Mesendoderm (in vitro differentiated cells): Measurements from ENCODE around the gene NMRAL1.
A peak's percentile ranks its signal among the peaks of the same experiment; 100 is the strongest.

ENCODE experiments used
- DNase-seq: peaks from one replicate; pipeline ENCODE4 v3.0.0; 2013
- H2AK5ac ChIP-seq: 2 replicates; pipeline ENCODE4 v1.6.1; 2013; ENCODE audit warnings: low read length, inconsistent platforms
- H2BK120ac ChIP-seq: 2 replicates; pipeline ENCODE4 v1.6.1; 2013; ENCODE audit warnings: low read depth, mild to moderate bottlenecking, low read length, moderate library complexity, mixed read lengths
- H2BK15ac ChIP-seq: replicated peaks from 2 replicates; pipeline ENCODE4 v1.6.1; 2013; ENCODE audit warnings: low read depth, mild to moderate bottlenecking, moderate library complexity
- H2BK5ac ChIP-seq: 2 replicates; pipeline ENCODE4 v1.6.1; 2013; ENCODE audit warnings: low read length, inconsistent platforms
- H3K18ac ChIP-seq: 2 replicates; pipeline ENCODE4 v1.6.1; 2013; ENCODE audit warnings: mild to moderate bottlenecking, low read length, mixed read lengths
- H3K23ac ChIP-seq: one replicate; pipeline ENCODE4 v1.6.1; 2013; ENCODE audit warnings: low read length
- H3K27ac ChIP-seq: 2 replicates; pipeline ENCODE4 v1.5.1; 2013; ENCODE audit warnings: low read depth, mild to moderate bottlenecking, inconsistent platforms, low read length, moderate library complexity
- H3K27me3 ChIP-seq: 2 replicates; pipeline ENCODE4 v1.6.1; 2013; ENCODE audit warnings: low read length, control low read depth, mild to moderate bottlenecking, inconsistent platforms; ENCODE audit not compliant: insufficient read depth, poor library complexity
- H3K36me3 ChIP-seq: 2 replicates; pipeline ENCODE4 v1.6.1; 2013; ENCODE audit warnings: low read length, inconsistent platforms; ENCODE audit not compliant: control insufficient read depth, insufficient read depth
- H3K4ac ChIP-seq: one replicate; pipeline ENCODE4 v1.6.1; 2013; ENCODE audit warnings: low read depth, mild to moderate bottlenecking, low read length, moderate library complexity
- H3K4me1 ChIP-seq: 2 replicates; pipeline ENCODE4 v1.6.1; 2013; ENCODE audit warnings: low read depth, low read length, inconsistent platforms; ENCODE audit not compliant: control insufficient read depth
- H3K4me2 ChIP-seq: 2 replicates; pipeline ENCODE4 v1.6.1; 2013; ENCODE audit warnings: low read length
- H3K4me3 ChIP-seq: 2 replicates; pipeline ENCODE4 v1.5.1; 2013; ENCODE audit warnings: mild to moderate bottlenecking, low read length
- H3K56ac ChIP-seq: one replicate; pipeline ENCODE4 v1.6.1; 2013; ENCODE audit warnings: low read length
- H3K79me1 ChIP-seq: 2 replicates; pipeline ENCODE4 v1.6.1; 2013; ENCODE audit warnings: low read length, inconsistent platforms
- H3K79me2 ChIP-seq: 2 replicates; pipeline ENCODE4 v1.6.1; 2013; ENCODE audit warnings: mild to moderate bottlenecking, low read length; ENCODE audit not compliant: control insufficient read depth, insufficient read depth
- H3K9ac ChIP-seq: 2 replicates; pipeline ENCODE4 v1.6.1; 2013; ENCODE audit warnings: low read length, inconsistent platforms
- H4K5ac ChIP-seq: one replicate; pipeline ENCODE4 v1.6.1; 2013; ENCODE audit warnings: low read length
- H4K8ac ChIP-seq: one replicate; pipeline ENCODE4 v1.6.1; 2013; ENCODE audit warnings: low read depth, mild to moderate bottlenecking, control low read depth, low read length, moderate library complexity
- WGBS: extraction: QIAGEN DNeasy Blood & Tissue Kit; methylation state at CpG from one replicate; pipeline ENCODE4 v1.1.7; 2013; ENCODE audit warnings: low lambda C conversion rate, missing lambda C conversion rate; ENCODE audit not compliant: insufficient coverage; ENCODE audit errors: extremely low coverage; 5-methylcytosine and 5-hydroxymethylcytosine counted together

Gene NMRAL1

GRCh38 chr16:4494746-4495490, 20.5 kb upstream of the NMRAL1 start:
- Histone ChIP-seq H3K4me3 (no peak overlapping the region), H2BK15ac (no peak overlapping the region), H3K4me2 (no peak overlapping the region), H2AK5ac (no peak overlapping the region), H2BK120ac (no peak overlapping the region), H3K23ac (no peak overlapping the region), H3K27ac (no peak overlapping the region), H4K8ac (no peak overlapping the region), H3K79me1 (peaks cover 11% of the 10 kb centered on the region), H3K27me3 (no peaks in the 10 kb centered on the region), H2BK5ac (no peak overlapping the region), H3K56ac (no peak overlapping the region), H3K79me2 (peaks cover 2% of the 10 kb centered on the region), H3K4me1 (no peaks in the 10 kb centered on the region), H3K9ac (no peak overlapping the region), H3K18ac (no peak overlapping the region), H4K5ac (no peak overlapping the region), H3K36me3 (no peaks in the 10 kb centered on the region), H3K4ac (no peak overlapping the region)
- WGBS, result no CpG with 5 or more reads among the region's 6 CpGs
- DNase-seq, result peak; percentile 87

GRCh38 chr16:4491898-4492297, 17.5 kb upstream of the NMRAL1 start:
- Histone ChIP-seq H3K27me3 (no peaks in the 10 kb centered on the region), H3K4me1 (no peaks in the 10 kb centered on the region), H3K4me3 (no peak overlapping the region), H3K27ac (no peak overlapping the region), H3K4me2 (no peak overlapping the region), H4K5ac (no peak overlapping the region), H3K79me1 (peaks cover 9% of the 10 kb centered on the region), H2BK15ac (no peak overlapping the region), H2BK120ac (no peak overlapping the region), H3K56ac (no peak overlapping the region), H3K23ac (no peak overlapping the region), H2BK5ac (no peak overlapping the region), H3K79me2 (peaks cover 2% of the 10 kb centered on the region), H2AK5ac (no peak overlapping the region), H4K8ac (no peak overlapping the region), H3K9ac (no peak overlapping the region), H3K36me3 (no peaks in the 10 kb centered on the region), H3K18ac (no peak overlapping the region), H3K4ac (no peak overlapping the region)
- DNase-seq, result no peak
- WGBS, result no CpG with 5 or more reads among the region's 4 CpGs

- Histone ChIP-seq H3K36me3 (no peaks in the 10 kb centered on the region), H3K18ac (no peak overlapping the region), H3K9ac (no peak overlapping the region), H3K23ac (no peak overlapping the region), H2AK5ac (no peak overlapping the region), H3K4me2 (no peak overlapping the region), H3K27me3 (no peaks in the 10 kb centered on the region), H3K56ac (peak overlapping the region; percentile 42), H2BK120ac (no peak overlapping the region), H2BK5ac (no peak overlapping the region), H3K4ac (no peak overlapping the region), H4K8ac (no peak overlapping the region), H3K27ac (no peak overlapping the region), H3K4me1 (no peaks in the 10 kb centered on the region), H3K4me3 (no peak overlapping the region), H3K79me1 (peaks cover 4% of the 10 kb centered on the region), H4K5ac (no peak overlapping the region), H2BK15ac (no peak overlapping the region), H3K79me2 (peaks cover 2% of the 10 kb centered on the region)
- no CpG with 5 or more reads among the region's 5 CpGs for WGBS
- DNase-seq, result no peak
These were observed 14.6 kb upstream of the NMRAL1 start for GRCh38 chr16:4489030-4489429.

- WGBS, result no CpG with 5 or more reads among the region's 1 CpG
- Histone ChIP-seq H4K8ac (no peak overlapping the region), H2BK120ac (no peak overlapping the region), H2BK15ac (no peak overlapping the region), H4K5ac (no peak overlapping the region), H3K79me1 (peaks cover 4% of the 10 kb centered on the region), H3K36me3 (no peaks in the 10 kb centered on the region), H3K4me2 (no peak overlapping the region), H3K4me1 (no peaks in the 10 kb centered on the region), H3K79me2 (peaks cover 2% of the 10 kb centered on the region), H3K27ac (no peak overlapping the region), H3K27me3 (no peaks in the 10 kb centered on the region), H3K18ac (no peak overlapping the region), H3K4me3 (no peak overlapping the region), H2AK5ac (no peak overlapping the region), H3K56ac (no peak overlapping the region), H3K23ac (no peak overlapping the region), H2BK5ac (no peak overlapping the region), H3K9ac (no peak overlapping the region), H3K4ac (no peak overlapping the region)
- DNase-seq, result no peak
These were observed 14.1 kb upstream of the NMRAL1 start for GRCh38 chr16:4488499-4488967.

GRCh38 chr16:4487955-4488498, 13.6 kb upstream of the NMRAL1 start:
- Histone ChIP-seq H3K4me3 (no peak overlapping the region), H3K79me1 (peaks cover 4% of the 10 kb centered on the region), H4K8ac (no peak overlapping the region), H3K9ac (no peak overlapping the region), H3K27me3 (no peaks in the 10 kb centered on the region), H3K27ac (no peak overlapping the region), H3K4ac (no peak overlapping the region), H3K79me2 (peaks cover 2% of the 10 kb centered on the region), H3K36me3 (no peaks in the 10 kb centered on the region), H2BK15ac (no peak overlapping the region), H3K56ac (no peak overlapping the region), H3K4me1 (no peaks in the 10 kb centered on the region), H3K4me2 (no peak overlapping the region), H4K5ac (no peak overlapping the region), H3K23ac (no peak overlapping the region), H2BK120ac (no peak overlapping the region), H3K18ac (no peak overlapping the region), H2BK5ac (no peak overlapping the region), H2AK5ac (no peak overlapping the region)
- DNase-seq, result no peak
- WGBS, result no CpG with 5 or more reads among the region's 5 CpGs
